GM18511 (cell line): ENCODE results near the gene C16orf78.
"Not testable (repeated sequence)": the region's sequence is repeated elsewhere in the genome, so short reads cannot be mapped to it uniquely, and the experiment has no call there.

Source experiments
- ATAC-seq: cut with Tn5 transposase; IDR thresholded peaks from one replicate; pipeline ENCODE4 v1.9.1; 2021; ENCODE audit warnings: mild to moderate bottlenecking, moderate library complexity; ENCODE audit not compliant: unreplicated experiment

C16orf78 gene

DNA sequence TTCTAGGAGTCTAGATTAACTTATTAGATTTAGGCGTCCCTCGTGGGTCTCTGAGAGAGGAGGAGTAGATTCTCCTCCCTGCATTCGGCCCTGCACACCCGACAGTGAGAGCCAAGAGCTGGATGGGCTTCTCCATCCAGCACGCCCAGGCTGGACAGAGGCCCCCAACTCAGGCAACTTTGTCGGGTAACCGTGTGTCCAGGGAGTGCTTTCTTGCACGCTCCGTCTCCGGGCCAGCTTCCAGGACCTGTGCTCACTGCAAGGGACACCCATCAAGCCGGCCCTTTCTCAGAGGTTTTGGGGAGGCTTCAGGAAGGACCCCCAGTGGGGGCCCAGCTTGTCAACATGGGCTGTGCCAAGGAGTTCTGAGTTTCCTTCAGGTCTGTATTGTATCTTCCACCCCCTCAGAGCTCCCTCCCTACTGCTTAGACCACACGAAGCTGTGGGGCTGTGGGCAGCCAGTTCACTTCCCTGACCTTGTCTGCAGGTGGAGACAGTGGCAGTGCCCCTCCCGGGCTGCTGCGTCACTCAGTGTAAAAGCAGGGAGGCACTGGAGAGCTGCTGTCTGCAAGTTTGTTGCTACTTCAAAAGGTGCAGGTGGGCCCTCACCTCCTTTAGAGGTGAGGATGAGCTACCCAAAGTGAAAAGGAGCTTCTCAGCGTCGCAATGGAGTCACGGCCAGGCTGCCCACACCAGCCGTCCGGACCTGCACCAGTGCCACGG, 24.0 kb upstream of the C16orf78 start:
- no peak for ATAC-seq

- ATAC-seq, result peak; percentile 68
Measured at GRCh38 chr16:49350265-49351095, 23.1 kb upstream of the C16orf78 start.

DNA sequence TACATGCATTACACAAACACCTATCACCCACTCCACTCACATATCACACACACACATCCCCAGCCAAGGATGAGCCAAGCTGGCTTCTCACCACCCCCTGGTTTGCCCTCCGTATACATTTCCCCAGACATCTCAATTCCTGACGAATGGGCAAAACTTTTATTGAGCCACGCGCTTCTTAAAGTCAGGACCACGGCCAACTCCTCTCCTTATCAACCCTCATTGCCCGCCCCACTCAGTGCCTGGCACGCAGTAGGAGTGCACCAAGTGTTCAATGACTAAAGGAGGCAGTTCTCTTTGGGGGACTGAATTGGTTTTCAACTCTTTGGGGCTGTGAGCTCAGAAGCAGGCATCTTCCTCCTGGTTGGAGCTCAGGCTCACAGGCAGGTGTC, 22.5 kb upstream of the C16orf78 start:
- ATAC-seq, result no peak

DNA sequence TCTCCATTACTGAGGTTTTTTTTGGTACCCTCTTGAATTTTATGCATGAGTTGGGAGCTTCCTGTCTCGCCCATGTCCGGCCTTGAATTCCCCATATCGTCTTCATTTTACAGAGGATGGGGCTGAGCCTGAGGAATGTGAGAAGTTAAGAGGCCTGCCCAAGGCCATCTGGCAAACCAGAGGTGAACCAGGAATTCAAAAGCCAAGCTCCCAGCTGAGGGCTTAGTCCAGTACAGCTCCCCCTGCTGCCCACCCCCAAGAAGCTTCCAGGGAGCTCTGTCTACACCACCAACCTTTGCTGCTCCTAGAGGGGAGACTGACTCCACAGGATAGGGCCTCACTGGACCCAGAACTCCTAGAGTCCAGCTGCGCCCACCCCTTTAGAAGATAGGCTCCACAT, 20.7 kb upstream of the C16orf78 start:
- ATAC-seq, result no peak

- no peak for ATAC-seq
Measured at GRCh38 chr16:49353680-49354079, 19.9 kb upstream of the C16orf78 start.

GRCh38 chr16:49354101-49354500, 19.5 kb upstream of the C16orf78 start:
- ATAC-seq, result no peak

DNA sequence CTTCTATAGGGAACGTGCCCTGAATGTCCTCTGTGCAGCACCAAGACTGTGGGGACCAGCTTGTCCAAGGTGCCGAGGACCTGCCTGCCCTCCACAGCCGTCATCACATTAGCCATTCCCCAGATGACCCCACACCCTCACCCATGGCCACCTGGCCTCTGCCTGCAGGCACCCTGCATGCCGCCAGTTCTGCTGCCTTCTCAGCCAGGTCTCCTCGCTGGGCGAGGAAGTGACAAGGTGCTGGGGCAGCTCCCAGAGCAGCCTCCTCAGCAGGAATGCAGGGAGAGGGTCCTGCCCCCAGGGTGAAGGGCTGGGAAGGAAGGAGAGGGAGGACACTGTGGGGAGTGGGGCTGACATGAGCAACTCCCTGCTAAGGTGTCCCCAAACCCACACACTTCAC, 18.6 kb upstream of the C16orf78 start:
- no peak for ATAC-seq

DNA sequence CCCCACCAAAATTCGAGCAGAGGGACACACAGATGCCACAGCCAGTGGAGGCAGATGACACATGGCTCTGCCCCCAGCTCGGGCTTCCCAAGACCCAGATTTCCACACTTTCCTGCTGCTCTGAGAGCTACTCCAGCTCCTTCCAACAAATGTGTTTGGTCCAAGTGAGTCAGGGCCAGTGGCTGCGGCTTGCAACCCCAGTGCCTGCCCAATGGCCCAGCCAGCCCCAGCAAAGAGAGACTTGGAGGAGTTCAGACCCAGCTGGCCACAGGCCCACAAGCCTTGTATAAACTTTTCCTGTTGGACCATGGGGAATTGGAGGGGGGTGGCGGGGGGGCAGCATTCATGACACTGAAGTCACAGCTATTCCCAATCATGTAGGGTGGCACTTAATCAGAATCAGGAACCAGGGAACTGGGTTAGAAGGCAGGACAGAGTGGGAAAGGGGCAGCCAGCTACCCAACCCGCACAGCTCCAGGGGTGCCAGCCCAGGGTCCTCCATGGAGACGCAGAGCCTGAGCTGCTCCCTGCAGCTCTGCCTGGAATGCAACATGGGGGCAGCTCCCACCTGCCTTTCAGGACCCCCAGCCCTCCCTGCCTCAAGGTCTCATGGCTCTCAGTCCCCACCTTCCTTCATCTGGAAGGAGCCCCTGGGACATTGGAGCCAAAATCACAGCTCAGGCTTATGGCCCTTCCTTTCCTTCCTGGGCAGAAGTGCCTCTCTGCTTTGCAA, 17.5 kb upstream of the C16orf78 start:
- ATAC-seq, result no peak

DNA sequence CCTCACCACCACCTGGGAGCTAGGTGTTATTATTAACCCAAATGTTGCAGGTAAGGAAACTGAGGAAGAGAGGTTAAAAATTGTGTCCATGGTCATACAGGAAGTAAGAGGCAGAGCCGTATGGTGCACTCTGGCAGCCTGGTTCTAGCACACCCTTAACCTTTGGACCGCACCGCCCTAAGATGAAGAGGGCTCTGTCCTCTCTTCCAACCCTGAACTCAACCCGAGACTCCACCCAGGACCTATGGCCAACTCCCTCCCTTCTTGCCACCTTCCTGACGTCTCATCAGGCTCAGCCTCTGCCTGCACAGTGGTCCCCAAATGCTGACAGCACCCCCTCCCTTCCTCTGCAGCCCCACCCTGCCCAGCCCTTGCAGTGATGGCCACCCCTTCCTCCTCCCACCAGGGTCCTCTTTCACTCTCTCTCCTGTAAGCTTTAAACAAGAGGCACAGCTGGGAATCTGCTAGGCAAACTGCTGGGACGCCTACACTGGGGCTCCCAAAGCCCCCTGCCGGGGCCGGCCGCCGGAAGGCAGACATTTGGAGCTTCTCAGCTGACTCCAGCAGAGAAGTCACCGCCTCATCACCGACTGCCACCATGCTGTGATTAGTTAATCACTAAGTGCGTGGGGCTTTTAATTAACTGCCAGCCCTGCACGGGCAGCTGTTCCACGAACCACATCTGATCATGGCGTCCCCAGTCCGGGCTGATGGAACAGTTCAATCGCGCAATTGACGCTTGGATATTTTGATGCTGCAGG, 16.7 kb upstream of the C16orf78 start:
- ATAC-seq, result no peak

DNA sequence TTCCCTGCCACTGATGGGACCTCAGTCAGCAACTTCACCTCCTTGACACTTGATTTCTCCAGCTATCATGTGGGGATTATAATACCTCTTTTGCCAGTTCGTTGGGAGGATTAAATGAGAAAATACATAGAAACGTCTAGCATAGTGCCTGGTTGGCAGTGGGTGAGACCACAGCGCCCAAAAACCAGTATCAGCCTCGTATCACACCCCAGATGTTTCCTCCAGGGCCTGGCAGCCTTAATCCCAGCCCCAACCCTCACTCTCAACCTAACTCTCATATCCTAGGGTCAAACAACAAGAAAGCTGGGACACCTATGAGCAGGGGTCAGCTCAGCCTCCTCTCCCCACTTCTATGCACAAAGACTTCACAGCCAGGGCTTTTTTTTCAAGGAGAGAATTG, 14.0 kb upstream of the C16orf78 start:
- no peak for ATAC-seq

GRCh38 chr16:49361731-49362130, 11.9 kb upstream of the C16orf78 start:
- ATAC-seq, result not testable (repeated sequence)

GRCh38 chr16:49362230-49362629, 11.4 kb upstream of the C16orf78 start:
- no peak for ATAC-seq

DNA sequence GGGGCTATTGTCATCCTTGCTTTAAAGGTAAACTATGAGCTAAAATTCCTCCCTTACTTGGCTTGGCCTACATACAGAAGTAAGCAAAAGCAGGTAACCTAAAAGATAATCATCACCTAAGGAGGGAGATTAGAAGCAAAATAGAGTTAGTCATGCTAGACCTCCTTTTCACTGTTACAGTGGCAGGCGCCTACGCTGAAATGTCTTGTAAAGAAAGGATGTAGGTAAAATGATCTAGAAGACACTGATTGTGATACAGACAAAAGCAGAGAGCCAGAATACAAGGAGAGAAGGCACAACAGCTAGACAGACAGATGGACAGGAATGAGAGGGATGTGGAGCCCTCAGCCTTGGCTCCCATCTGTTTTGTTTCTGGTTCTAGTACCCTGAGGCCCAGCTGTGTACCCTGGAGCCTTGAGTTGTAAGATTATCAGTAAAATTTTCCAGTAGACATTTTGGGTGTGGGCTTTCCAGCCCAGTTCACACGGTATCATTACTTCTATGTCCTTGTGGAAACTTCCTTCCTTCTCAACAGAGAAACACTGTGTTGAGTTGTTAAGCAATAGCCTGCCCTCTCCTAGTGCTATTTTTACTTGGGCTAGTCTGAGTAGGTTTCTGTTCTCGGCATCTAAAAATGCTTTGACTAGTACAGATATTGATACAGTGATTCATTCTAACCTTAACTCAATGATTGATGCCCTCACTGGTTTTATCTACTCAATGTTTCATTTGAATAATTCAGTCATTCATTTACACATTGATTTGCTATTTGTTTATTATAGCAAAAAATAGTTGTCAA, 7.7 kb upstream of the C16orf78 start:
- peak; percentile 93 for ATAC-seq

DNA sequence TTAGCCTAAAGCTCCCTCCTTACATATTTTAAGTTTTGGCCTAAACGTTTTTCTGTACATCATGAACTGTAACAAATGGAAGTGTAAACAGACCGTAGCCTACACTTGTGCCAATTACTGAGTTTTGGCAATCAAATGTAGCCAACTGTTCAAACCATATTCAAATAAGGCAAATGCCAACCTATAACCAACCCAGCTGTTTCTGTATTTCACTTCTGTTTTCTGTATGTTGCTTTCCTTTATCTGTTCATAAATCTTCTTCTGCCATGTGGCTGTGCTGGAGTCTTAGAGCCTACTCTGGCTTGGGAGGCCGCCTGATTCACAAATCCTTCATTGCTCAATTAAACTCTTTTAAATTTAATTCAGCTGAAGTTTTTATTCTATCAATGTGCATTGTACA, 6.9 kb upstream of the C16orf78 start:
- ATAC-seq, result peak; percentile 68

DNA sequence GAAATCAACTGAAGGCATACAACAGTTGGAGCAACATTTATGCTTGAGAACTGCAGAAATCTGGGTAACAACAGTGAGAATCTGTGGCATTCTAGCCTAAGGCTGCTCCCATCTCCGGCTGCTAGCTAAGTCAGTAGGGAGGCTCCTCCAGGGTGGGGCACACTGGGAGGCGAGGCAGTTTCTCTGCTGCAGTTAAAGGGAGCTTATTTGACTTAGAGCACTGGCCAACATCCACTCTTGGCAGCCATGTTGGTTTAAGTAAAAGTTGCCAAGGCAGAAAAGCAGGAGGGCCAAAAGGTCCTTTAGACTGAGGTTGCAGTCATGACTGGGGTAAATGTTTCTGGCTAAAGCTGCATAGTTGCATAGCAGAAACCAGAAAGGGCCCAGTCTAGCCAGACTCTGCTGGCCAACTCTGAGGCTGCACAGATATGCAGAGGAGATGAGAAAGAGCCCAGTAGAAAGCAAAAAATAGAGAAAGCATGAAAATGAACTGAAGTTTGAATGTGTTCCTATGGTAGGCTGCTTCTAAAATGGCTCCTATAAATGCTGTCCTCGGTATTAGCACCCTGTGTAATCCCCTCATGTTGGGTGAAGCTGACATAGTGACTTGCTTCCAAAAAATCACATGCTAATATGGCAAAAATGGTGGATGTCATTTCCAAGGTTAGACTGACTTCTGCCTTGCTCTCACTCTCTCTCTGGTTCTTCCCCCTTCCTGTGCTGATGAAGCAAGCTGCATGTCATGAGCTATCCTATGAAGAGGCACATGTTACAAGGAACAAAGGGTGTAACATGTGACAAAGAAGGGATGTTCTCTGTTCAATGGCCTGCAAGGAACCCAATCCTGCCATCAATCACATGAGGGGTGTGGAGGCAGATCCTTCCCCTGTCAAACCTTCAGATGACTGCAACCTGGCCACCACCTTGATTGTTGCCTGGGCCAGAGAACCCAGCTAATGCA, 3.7 kb upstream of the C16orf78 start:
- no peak for ATAC-seq

GRCh38 chr16:49376206-49376605, 2.6 kb downstream of the C16orf78 start:
- ATAC-seq, result no peak

GRCh38 chr16:49377196-49377755, 3.7 kb downstream of the C16orf78 start:
- no peak for ATAC-seq

DNA sequence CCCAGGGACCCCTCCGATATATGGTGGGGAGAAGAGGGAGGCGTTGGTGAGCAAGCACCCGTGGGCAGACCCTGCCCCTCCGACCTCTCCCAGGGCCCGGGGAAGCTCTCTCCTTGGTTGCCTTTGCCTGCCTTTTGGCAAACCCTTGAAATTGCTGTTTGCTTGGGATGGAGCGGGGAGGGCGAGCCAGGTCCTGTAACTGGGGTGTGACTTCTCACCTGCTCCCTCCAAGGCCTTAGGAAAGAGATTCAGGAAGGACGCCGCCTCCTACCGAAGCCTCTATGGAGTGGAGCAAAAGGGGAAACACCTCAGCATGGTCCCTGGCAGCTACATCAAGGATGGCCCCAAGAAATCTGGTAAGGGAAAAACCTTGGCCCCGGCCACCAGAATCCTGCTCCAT, 4.6 kb downstream of the C16orf78 start:
- no peak for ATAC-seq

GRCh38 chr16:49378816-49379215, 5.2 kb downstream of the C16orf78 start:
- ATAC-seq, result no peak
